Measurements from ENCODE around the gene NRN1. TPM values are rescaled to one million over a fixed set of nuclear protein-coding genes. Genes with fewer than 3 reads are reported as not detected.

Gene NRN1
- total RNA-seq, 1 donor from 2014 or later = 1.3 TPM

GRCh38 chr6:6039946-6040509 is 33.3 kb upstream of the NRN1 start:
- Histone ChIP-seq H3K4me2 (no peak overlapping the region), H3K9ac (no peak overlapping the region), H4K20me1 (ENCODE audit: low read depth) (no peaks in the 10 kb centered on the region), H3K27ac (no peak overlapping the region), H3K27me3 (peaks cover 12% of the 10 kb centered on the region), H2AFZ (replicated peaks) (no peak overlapping the region), H3K79me2 (ENCODE audit: low read depth) (no peaks in the 10 kb centered on the region), H3K4me3 (no peak overlapping the region), H3K9me3 (ENCODE audit: low read depth) (no peaks in the 10 kb centered on the region), H3K4me1 (no peaks in the 10 kb centered on the region), H3K36me3 (no peaks in the 10 kb centered on the region), H3F3A (ENCODE audit: low read depth) (peaks cover 1% of the 10 kb centered on the region)
- Mint-ChIP-seq H3K9me3 (no peaks in the 10 kb centered on the region), H3K27ac (no peak overlapping the region), H3K4me1 (no peaks in the 10 kb centered on the region), H3K36me3 (no peaks in the 10 kb centered on the region), H3K27me3 (ENCODE audit: insufficient read depth, low read depth) (no peaks in the 10 kb centered on the region), H3K4me3 (no peak overlapping the region)
- no peak for DNase-seq (ENCODE audit: low spot score)
- TF ChIP-seq, protein P1, sequence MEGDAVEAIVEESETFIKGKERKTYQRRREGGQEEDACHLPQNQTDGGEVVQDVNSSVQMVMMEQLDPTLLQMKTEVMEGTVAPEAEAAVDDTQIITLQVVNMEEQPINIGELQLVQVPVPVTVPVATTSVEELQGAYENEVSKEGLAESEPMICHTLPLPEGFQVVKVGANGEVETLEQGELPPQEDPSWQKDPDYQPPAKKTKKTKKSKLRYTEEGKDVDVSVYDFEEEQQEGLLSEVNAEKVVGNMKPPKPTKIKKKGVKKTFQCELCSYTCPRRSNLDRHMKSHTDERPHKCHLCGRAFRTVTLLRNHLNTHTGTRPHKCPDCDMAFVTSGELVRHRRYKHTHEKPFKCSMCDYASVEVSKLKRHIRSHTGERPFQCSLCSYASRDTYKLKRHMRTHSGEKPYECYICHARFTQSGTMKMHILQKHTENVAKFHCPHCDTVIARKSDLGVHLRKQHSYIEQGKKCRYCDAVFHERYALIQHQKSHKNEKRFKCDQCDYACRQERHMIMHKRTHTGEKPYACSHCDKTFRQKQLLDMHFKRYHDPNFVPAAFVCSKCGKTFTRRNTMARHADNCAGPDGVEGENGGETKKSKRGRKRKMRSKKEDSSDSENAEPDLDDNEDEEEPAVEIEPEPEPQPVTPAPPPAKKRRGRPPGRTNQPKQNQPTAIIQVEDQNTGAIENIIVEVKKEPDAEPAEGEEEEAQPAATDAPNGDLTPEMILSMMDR (IDR thresholded peaks at IDR 0.05) = no peak
- TF ChIP-seq EZH2phosphoT487 (IDR thresholded peaks at IDR 0.05) (no peak), EZH2 (IDR thresholded peaks at IDR 0.05) (no peak)

GRCh38 chr6:6037179-6037578 is 30.5 kb upstream of the NRN1 start:
- Mint-ChIP-seq H3K4me3 (no peak overlapping the region), H3K9me3 (no peaks in the 10 kb centered on the region), H3K27ac (no peak overlapping the region), H3K4me1 (no peaks in the 10 kb centered on the region), H3K36me3 (no peaks in the 10 kb centered on the region), H3K27me3 (ENCODE audit: insufficient read depth, low read depth) (no peaks in the 10 kb centered on the region)
- TF ChIP-seq EZH2phosphoT487 (IDR thresholded peaks at IDR 0.05) = no peak
- no peaks in the 10 kb centered on the region for H3K9me3 ChIP-seq (ENCODE audit: low read depth)
- H4K20me1 ChIP-seq (ENCODE audit: low read depth) = no peaks in the 10 kb centered on the region
- H3K4me3 ChIP-seq = no peak overlapping the region
- H2AFZ ChIP-seq (replicated peaks) = no peak overlapping the region
- H3K27me3 ChIP-seq = peaks cover 12% of the 10 kb centered on the region
- H3K36me3 ChIP-seq = no peaks in the 10 kb centered on the region
- H3F3A ChIP-seq (ENCODE audit: low read depth) = no peaks in the 10 kb centered on the region
- no peak overlapping the region for H3K4me2 ChIP-seq
- H3K4me1 ChIP-seq = no peaks in the 10 kb centered on the region
- no peak for DNase-seq (ENCODE audit: low spot score)
- H3K9ac ChIP-seq = no peak overlapping the region
- H3K27ac ChIP-seq = no peak overlapping the region
- no peaks in the 10 kb centered on the region for H3K79me2 ChIP-seq (ENCODE audit: low read depth)

DNA sequence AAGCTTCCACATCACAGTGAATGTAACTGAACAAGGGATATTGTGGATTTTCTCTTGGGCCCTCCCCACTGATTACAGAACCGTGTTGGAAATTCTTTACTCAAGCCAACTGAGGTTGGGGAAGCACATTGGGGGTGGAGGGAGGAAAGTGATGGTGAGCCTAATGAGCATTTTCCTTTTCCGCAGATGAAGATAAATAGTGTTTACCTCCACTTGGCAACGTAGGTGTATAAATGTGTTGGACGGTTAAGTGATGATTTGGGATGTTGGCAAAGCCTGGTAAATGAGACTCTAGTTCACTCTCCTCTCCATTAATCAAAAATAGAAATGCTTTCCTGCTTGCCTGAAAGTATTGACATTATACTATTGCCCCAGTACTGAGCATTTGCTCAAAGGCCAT is 27.1 kb upstream of the NRN1 start:
- no peak for TF ChIP-seq EZH2 (IDR thresholded peaks at IDR 0.05)
- TF ChIP-seq, protein P1 (IDR thresholded peaks at IDR 0.05) = no peak
- no peak for TF ChIP-seq EZH2phosphoT487 (IDR thresholded peaks at IDR 0.05)
- Histone ChIP-seq H3K4me1 (no peaks in the 10 kb centered on the region), H3K4me3 (no peak overlapping the region), H3K4me2 (no peak overlapping the region), H3K9me3 (ENCODE audit: low read depth) (no peaks in the 10 kb centered on the region), H2AFZ (replicated peaks) (no peak overlapping the region), H3K36me3 (no peaks in the 10 kb centered on the region), H3K79me2 (ENCODE audit: low read depth) (no peaks in the 10 kb centered on the region), H3F3A (ENCODE audit: low read depth) (no peaks in the 10 kb centered on the region), H3K27me3 (no peaks in the 10 kb centered on the region), H4K20me1 (ENCODE audit: low read depth) (no peaks in the 10 kb centered on the region), H3K9ac (no peak overlapping the region), H3K27ac (no peak overlapping the region)
- Mint-ChIP-seq H3K36me3 (no peaks in the 10 kb centered on the region), H3K27ac (no peak overlapping the region), H3K27me3 (ENCODE audit: insufficient read depth, low read depth) (peaks cover 2% of the 10 kb centered on the region), H3K9me3 (no peaks in the 10 kb centered on the region), H3K4me1 (no peaks in the 10 kb centered on the region), H3K4me3 (no peak overlapping the region)
- no peak for DNase-seq (ENCODE audit: low spot score)

GRCh38 chr6:6026513-6027205 is 19.9 kb upstream of the NRN1 start:
- TF ChIP-seq EZH2 (IDR thresholded peaks at IDR 0.05) = no peak
- Histone ChIP-seq H3K36me3 (no peaks in the 10 kb centered on the region), H3K4me1 (no peaks in the 10 kb centered on the region), H3K4me2 (no peak overlapping the region), H3K27ac (no peak overlapping the region), H2AFZ (replicated peaks) (no peak overlapping the region), H3K9me3 (ENCODE audit: low read depth) (no peaks in the 10 kb centered on the region), H3F3A (ENCODE audit: low read depth) (no peaks in the 10 kb centered on the region), H3K79me2 (ENCODE audit: low read depth) (no peaks in the 10 kb centered on the region), H3K27me3 (no peaks in the 10 kb centered on the region), H3K9ac (no peak overlapping the region), H3K4me3 (no peak overlapping the region), H4K20me1 (ENCODE audit: low read depth) (no peaks in the 10 kb centered on the region)
- Mint-ChIP-seq H3K4me1 (no peaks in the 10 kb centered on the region), H3K27me3 (ENCODE audit: insufficient read depth, low read depth) (peaks cover 4% of the 10 kb centered on the region), H3K9me3 (no peaks in the 10 kb centered on the region), H3K36me3 (no peaks in the 10 kb centered on the region), H3K27ac (no peak overlapping the region), H3K4me3 (no peak overlapping the region)
- DNase-seq (ENCODE audit: low spot score) = no peak

Measured in neural progenitor cell (in vitro differentiated cells).